GM12875 (cell line): ENCODE data around the gene SMAD5.

ENCODE experiments used
- H3K4me3 ChIP-seq: one replicate; pipeline ENCODE4 v1.5.1; 2011; ENCODE audit warnings: low read depth, low read length, control low read depth
- TF ChIP-seq, protein P1 (sequence below): IDR thresholded peaks from 2 replicates; pipeline ENCODE4 v1.5.1; 2011; ENCODE audit warnings: low read depth, mild to moderate bottlenecking, control low read depth, inconsistent platforms, low read length, moderate library complexity, borderline replicate concordance; ENCODE audit not compliant: insufficient read depth

SMAD5 gene

DNA sequence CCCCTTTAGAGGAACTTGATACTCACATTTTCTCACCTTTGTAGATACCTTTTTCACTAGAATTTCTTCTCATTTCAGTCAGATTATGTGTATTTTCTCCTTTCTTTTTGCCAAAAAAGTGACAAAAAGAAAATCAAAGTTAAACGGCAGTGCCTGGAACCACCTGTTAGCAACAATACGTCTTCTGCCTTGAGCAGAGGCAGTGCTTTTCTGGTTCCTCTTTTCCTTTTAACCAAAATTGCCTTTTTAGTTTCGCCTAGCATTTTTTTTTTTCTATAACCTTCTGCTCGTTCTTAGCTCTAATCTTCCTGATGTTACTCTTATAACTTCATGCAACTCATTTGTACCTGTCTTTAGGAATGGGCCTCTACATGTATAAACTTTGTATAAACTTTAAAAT, 34.3 kb downstream of the SMAD5 start:
- TF ChIP-seq, protein P1, sequence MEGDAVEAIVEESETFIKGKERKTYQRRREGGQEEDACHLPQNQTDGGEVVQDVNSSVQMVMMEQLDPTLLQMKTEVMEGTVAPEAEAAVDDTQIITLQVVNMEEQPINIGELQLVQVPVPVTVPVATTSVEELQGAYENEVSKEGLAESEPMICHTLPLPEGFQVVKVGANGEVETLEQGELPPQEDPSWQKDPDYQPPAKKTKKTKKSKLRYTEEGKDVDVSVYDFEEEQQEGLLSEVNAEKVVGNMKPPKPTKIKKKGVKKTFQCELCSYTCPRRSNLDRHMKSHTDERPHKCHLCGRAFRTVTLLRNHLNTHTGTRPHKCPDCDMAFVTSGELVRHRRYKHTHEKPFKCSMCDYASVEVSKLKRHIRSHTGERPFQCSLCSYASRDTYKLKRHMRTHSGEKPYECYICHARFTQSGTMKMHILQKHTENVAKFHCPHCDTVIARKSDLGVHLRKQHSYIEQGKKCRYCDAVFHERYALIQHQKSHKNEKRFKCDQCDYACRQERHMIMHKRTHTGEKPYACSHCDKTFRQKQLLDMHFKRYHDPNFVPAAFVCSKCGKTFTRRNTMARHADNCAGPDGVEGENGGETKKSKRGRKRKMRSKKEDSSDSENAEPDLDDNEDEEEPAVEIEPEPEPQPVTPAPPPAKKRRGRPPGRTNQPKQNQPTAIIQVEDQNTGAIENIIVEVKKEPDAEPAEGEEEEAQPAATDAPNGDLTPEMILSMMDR: no peak
- H3K4me3 ChIP-seq: no peak overlapping the region

DNA sequence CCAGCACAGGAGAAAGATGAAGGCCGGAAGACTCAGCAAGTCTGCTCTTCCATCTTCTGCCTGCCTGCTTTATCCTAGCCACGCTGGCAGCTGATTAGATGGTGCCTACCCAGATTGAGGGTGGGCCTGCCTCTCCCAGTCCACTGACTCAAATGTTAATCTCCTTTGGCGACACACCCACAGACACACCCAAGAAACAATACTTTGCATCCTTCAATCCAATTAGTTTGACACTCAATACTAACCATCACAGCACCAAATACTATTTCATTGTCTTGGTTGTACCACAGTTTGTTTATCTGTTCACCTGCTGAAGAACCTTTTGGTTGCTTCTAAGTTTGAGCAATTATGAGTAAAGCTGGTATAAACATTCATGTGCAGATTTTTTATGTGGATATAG, 36.6 kb downstream of the SMAD5 start:
- H3K4me3 ChIP-seq: no peak overlapping the region
- TF ChIP-seq, protein P1: no peak

DNA sequence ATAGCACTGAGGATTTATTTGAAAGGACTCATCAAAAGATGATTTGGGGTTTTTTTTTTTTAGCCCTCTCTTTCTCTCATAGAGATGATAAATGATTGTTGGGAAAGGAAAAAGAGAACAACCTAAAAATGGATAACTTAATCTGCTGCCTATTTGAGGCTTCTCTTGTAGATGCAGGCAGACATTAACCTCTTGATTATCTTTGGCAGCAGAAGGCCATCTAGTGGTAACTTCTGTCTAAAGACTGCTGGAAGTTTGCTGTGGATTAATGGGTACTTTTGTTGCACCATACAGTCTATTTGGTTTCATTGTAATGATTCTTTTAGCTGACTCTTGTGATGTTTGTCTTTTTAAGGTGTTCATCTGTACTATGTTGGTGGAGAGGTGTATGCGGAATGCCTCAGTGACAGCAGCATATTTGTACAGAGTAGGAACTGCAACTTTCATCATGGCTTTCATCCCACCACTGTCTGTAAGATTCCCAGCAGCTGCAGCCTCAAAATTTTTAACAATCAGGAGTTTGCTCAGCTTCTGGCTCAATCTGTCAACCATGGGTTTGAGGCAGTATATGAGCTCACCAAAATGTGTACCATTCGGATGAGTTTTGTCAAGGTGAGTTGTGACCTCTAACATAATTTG, 41.5 kb downstream of the SMAD5 start:
- TF ChIP-seq, protein P1: peak; percentile 58; the same call in 1 of the 2 replicates
- no peak overlapping the region for H3K4me3 ChIP-seq

DNA sequence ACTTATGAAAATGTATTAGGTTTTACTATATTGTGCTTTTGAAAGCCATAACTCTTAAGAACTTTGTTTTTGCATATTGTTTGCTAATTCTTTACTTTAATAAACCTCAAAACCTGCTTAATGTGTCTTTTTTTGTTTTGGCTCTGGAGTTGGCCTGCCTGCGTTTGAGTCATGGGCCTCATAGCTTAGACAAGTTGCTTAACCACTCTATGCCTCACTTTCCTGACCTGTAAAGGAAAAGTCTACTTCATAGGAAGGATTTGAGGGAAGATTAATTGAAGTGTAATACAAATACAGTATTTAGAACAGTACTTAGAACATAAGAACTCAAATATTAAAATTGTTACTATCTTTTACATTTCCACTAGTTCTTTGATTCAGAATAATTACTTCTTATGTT, 50.0 kb downstream of the SMAD5 start:
- TF ChIP-seq, protein P1: no peak
- H3K4me3 ChIP-seq: no peak overlapping the region

DNA sequence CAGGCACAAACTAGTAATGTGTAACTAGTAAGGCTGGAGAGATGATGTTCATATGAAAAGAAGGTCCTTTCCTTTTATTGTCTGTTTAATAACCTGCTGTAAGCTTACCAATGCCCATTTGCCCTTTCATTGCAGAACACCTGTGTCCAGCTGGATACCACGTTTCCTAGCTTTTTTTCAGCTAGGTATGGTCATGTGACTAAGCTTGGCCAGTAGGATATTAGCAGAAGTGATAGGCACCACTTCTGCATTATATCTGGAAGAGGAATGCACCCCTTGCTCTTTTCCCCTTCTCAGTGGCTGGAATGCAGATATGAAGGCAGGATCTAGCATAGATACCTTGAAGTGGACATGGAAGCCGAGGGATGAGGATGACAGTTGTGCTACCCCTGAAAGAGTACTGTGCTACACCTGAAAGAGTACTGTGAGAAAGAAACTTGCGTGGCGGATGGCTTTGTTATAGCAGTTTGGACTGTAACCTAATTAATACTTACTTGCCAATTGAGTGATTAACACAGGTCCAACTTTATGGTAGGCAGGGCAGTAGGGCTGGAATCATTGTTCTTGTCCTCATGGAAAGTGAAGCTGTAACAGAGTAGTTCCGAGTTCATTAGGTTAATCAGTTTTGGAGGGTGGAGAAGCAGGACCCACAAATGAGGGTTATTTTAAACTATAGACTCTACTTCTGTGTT, 53.5 kb downstream of the SMAD5 start:
- TF ChIP-seq, protein P1: no peak
- no peak overlapping the region for H3K4me3 ChIP-seq

DNA sequence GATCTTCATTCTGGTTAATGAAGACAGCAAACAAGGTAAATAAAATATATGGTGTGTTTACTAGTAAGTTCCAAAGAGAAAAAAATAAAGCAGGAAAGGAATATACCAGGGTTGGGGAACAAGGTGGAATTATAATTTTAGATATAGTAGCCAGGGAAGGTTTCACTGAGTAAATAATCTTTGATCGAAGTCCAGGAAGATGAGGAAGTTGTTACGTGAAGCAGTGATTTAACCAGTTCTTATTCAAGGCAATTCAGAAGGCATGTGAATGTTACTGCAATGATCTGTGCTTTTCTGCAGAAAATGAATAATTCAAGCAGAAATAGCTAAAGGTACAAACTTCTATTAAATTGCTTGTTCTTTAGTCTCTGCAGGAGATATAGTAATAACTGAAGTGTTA, 54.2 kb downstream of the SMAD5 start:
- H3K4me3 ChIP-seq: no peak overlapping the region
- TF ChIP-seq, protein P1: no peak

DNA sequence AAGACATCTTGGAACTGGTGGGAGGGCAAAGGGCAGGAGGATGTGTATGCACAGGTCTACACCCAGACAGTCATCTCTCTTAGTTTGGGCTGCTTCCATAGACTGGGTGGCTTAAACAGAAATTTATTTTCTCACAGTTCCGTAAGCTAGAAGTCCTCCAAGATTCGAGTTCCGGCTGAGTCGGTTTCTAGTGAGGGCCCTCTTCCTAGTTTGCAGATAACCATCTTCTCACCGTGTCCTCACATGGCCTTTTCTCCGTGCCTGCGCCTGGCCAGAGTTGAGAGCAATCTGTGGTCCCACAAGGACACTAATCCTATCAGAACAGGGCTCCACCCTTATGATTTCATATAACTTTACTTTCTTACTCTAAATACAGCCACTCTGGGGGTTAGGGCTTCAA, 56.2 kb downstream of the SMAD5 start:
- TF ChIP-seq, protein P1: no peak
- H3K4me3 ChIP-seq: no peak overlapping the region
